Activated CD8-positive, alpha-beta memory T cell treated with anti-CD3 and anti-CD28 coated beads for 1 hour (primary cell): Measurements from ENCODE around the gene C2CD2.

ENCODE experiments used
- DNase-seq, 2 donors: peaks; one replicate each; pipeline ENCODE4 v3.0.0-alpha.2; 2020; ENCODE audit warnings: low read depth in 1 of 2; ENCODE audit errors: extremely low read depth in 1 of 2

The C2CD2 gene

GRCh38 chr21:41890355-41890754 lies 63.5 kb downstream of the C2CD2 start:
- DNase-seq = no peak

- no peak for DNase-seq
Observed at GRCh38 chr21:41888749-41889376, 65.0 kb downstream of the C2CD2 start.

- DNase-seq = no peak
Observed at GRCh38 chr21:41887667-41888066, 66.2 kb downstream of the C2CD2 start.

GRCh38 chr21:41886328-41886727 lies 67.5 kb downstream of the C2CD2 start:
- no peak for DNase-seq

GRCh38 chr21:41885341-41886024 lies 68.3 kb downstream of the C2CD2 start:
- DNase-seq = no peak

GRCh38 chr21:41884501-41885030 lies 69.3 kb downstream of the C2CD2 start:
- no peak for DNase-seq

GRCh38 chr21:41883582-41883981 lies 70.2 kb downstream of the C2CD2 start:
- DNase-seq = no peak

GRCh38 chr21:41881051-41881450 lies 72.8 kb downstream of the C2CD2 start:
- no peak for DNase-seq

- no peak for DNase-seq
Observed at GRCh38 chr21:41880153-41880552, 73.7 kb downstream of the C2CD2 start.

- peak; percentile 44 to 80 for DNase-seq
Observed at GRCh38 chr21:41879190-41879998, 74.4 kb downstream of the C2CD2 start, which contains the start of gene PRDM15. TSS of gene PRDM15 (minus strand) at chr21:41879344. CDS start at chr21:41860363, 18,981 bp downstream.

- DNase-seq = peak; percentile 43 to 68
Observed at GRCh38 chr21:41878831-41879189, 75.0 kb downstream of the C2CD2 start.

- DNase-seq = peak in 1 of 2 donors; percentile 3
Observed at GRCh38 chr21:41877901-41878830, 75.7 kb downstream of the C2CD2 start.

- no peak for DNase-seq
Observed at GRCh38 chr21:41876928-41877652, 76.7 kb downstream of the C2CD2 start.

GRCh38 chr21:41876396-41876795 lies 77.4 kb downstream of the C2CD2 start:
- DNase-seq = no peak

- no peak for DNase-seq
Observed at GRCh38 chr21:41875086-41875485, 78.7 kb downstream of the C2CD2 start.

- no peak for DNase-seq
Observed at GRCh38 chr21:41874611-41875010, 79.2 kb downstream of the C2CD2 start.

- no peak for DNase-seq
Observed at GRCh38 chr21:41873426-41873825, 80.4 kb downstream of the C2CD2 start.

- no peak for DNase-seq
Observed at GRCh38 chr21:41873005-41873404, 80.8 kb downstream of the C2CD2 start.

GRCh38 chr21:41871293-41872030 lies 82.4 kb downstream of the C2CD2 start:
- no peak for DNase-seq
